GM18870 (cell line): ENCODE data around the gene SLX4IP.

ENCODE experiments used
- ATAC-seq: cut with Tn5 transposase; IDR thresholded peaks from one replicate; pipeline ENCODE4 v1.9.1; 2021; ENCODE audit warnings: moderate library complexity; ENCODE audit not compliant: unreplicated experiment

SLX4IP gene

GRCh38 chr20:10427060-10427692 lies 7.9 kb upstream of the SLX4IP start:
- no peak for ATAC-seq

DNA sequence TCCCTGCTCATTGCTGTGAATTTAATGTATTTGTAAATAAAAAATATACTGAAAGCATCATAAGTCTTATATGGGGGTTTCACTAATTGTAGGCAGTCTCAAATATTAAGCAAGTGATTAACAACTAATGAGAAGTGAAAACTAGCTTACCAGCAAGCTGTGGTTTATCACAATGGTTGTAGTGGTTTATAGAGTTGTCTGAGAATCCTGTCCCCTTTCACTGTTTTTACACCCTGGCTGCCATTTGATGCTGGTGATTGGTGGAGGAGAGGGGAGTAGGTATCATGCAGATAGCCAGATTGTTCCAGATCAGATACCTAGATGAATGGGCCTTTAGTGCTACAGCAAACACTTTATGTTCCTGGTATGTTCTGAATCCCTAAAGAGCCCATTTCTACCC lies 7.1 kb upstream of the SLX4IP start:
- no peak for ATAC-seq

DNA sequence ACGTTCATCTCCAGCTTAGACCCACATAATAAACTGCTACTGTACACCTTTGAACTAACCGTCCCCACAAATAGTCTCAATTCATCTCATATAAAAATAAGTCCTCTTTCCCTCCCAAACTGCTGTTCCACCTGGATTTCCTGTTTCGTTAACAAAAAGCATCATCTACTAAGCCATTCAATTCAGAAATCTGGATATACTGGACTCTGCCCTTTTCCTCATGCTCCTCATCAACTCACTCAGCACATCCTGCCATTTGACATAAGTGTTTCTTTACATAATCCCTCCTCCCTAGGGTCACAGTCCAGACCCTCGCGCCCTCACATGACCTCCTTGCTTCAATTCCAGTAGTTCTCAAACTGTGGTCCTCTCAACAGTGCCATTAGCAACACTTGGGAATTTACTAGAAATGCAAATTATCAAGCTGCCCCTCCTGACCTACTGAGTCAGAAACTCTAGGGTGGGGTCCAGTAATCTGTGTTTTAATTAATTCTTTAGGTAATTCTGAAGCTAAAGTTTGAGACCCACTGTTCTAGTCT lies 5.6 kb upstream of the SLX4IP start:
- ATAC-seq, result no peak

- ATAC-seq, result no peak
Observed at GRCh38 chr20:10430000-10430466, 5.1 kb upstream of the SLX4IP start.

DNA sequence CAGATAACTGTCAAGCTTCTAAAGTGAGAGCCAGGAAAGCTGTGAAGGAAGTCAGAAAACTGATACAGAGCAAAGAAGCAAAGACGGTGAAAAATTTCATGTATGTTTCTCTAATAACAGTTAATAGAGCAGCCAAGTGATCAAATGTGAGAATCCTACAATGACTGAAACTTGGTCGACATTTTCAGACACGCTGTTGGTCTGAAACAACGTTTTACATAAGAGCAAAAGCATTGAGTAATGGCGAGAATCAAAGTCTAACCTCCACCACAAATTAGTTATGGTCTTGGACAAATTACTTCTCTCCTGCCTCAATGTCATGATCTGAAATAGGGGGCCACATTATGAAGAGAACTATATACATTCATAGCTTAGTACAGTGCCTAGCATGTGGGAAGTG lies 4.4 kb upstream of the SLX4IP start:
- ATAC-seq, result no peak

GRCh38 chr20:10432079-10432478 lies 3.0 kb upstream of the SLX4IP start:
- no peak for ATAC-seq

GRCh38 chr20:10433014-10433622 lies 2.0 kb upstream of the SLX4IP start:
- ATAC-seq, result no peak

DNA sequence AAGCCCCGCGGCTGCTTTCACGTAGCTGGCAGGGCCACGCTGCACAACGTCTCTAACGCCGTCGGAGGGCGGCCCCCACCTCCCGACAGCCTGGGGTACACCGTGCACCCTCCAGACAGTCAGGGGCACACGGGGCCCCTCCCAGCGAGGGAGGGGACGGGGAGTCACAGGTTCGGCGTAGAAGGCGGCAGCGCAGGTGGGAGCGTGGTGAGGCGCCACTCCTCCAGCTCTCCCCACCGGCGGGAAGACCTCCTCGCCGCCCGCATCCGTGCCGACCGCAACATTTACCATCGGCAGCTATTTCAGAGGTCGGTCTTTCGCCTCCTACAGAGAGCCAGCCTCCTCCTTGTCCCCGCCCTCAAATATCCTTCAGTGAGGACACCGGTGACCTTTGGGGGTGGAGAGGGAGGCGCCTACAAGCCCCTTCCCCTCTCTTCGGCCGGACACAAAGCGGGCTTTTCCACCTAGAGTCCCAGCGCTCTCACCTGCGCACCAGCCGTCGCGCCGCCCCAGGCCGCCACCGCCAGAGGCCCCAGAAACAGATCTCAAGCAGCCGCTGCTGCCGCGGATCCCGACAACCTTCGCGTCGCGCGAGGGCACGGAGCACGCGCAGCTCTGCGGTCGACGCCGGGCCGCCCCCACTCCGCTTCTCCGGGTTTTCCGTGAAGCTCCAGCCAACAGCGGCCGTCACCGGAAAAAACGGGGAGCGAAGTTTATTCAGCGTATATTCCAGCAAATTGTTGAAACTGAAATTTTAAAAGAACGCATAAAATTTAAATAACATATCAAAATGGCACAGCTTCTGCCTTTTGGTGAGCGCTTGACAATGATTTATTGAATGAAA lies 1.3 kb upstream of the SLX4IP start, which contains the start of gene MKKS:
MKKS (minus strand) TSS at position 600 of the 844 bp plus-strand sequence. CDS start 20,708 bp downstream, outside the sequence.
- peak; percentile 41 for ATAC-seq

GRCh38 chr20:10434467-10434831 lies 656 bp upstream of the SLX4IP start:
- ATAC-seq, result peak; percentile 49

GRCh38 chr20:10436053-10436699 lies 1.1 kb downstream of the SLX4IP start:
- no peak for ATAC-seq

- ATAC-seq, result no peak
Observed at GRCh38 chr20:10438217-10438616, 3.1 kb downstream of the SLX4IP start.

DNA sequence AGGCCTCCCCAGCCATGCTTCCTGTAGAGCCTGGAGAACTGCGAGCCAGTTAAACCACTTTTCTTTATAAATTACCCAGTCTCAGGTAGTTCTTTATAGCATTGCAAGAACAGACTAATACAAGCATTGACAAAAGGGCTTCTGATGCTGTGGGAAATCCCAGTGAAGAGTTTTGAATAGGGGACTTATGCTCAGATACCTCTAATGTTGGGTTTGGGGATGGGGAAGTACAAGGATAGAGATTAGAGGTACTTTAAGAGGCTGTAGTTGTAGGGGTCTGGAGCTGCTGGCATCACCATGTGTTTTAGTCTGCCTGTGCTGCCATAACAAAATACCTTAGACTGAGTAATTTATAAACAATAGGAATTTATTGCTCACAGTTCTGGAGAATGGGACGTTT lies 8.8 kb downstream of the SLX4IP start:
- ATAC-seq, result no peak

DNA sequence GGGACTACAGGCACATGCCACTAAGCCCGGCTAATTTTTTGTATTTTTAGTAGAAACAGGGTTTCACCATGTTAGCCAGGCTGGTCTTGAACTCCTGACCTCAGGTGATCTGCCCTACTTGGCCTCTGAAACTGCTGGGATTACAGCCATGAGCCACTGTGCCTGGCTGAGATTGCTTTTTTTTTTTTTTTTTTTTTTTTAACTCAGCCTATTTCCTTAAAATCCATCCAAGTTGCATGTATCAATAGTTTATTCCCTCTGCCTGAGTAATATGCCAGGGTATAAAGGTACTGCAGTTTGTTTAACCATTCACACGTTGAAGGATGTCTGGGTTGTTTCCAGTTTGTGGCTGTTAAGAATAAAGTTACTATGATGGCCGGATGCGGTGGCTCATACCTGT lies 10.7 kb downstream of the SLX4IP start:
- no peak for ATAC-seq

GRCh38 chr20:10447028-10447427 lies 11.9 kb downstream of the SLX4IP start:
- peak; percentile 99 for ATAC-seq

DNA sequence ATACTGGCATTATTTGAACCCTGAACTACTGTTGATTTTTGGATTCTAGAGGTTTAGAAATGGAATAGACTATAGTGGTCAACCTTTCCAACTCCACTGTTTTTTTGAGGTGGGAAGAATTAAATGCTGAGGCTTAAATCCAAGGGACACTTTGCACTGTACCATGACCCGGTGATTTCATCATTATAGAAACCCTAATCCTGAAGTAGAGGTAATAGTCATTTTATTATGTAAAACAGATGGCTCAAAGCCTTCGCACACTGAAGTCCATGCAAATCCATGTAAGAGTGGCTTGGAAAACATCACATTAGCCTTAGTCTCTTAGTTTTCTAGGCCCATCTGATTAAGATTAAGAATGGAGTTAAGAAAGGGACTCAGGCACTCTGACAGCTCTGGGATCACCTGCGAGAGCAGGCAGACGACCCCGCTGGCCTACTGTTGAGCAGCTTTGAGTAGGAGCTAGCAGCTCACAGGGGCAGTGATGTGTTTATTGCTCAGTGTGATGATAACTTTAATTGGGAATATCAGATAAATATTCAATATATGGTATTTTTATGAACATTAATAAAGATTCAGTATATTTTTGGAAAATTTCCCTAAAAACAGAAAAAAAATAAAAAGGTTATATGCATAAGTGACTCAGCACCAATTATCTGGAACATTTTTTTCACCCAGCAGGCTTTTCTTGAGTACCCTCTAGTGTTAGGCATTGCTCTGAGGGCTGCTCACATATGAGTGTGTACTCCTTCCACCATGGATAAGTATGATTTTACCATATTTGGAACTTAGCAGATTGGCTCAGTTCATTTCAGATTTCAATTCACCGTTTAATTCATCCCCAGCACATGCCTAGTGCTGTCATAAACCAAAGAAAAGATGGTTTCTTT lies 13.4 kb downstream of the SLX4IP start:
- ATAC-seq, result no peak

DNA sequence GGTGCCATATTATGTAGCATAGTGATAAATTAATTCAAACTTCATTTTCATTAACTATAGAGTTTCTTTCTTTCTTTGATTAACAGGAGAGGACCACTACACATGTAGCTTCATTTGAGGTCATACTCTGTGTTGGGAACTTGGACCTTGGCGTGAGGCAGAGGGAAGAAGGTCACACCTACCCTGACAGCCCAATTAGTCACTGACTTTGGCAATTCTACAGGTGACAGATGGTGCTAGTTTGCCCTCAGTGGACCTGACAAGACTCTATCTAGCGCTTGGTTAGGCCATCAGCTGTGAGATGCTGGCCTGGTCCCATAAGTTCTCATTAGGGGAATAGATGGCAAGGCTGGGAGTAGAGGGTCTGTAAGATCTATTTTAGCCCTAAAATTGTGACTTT lies 14.2 kb downstream of the SLX4IP start:
- ATAC-seq, result no peak

DNA sequence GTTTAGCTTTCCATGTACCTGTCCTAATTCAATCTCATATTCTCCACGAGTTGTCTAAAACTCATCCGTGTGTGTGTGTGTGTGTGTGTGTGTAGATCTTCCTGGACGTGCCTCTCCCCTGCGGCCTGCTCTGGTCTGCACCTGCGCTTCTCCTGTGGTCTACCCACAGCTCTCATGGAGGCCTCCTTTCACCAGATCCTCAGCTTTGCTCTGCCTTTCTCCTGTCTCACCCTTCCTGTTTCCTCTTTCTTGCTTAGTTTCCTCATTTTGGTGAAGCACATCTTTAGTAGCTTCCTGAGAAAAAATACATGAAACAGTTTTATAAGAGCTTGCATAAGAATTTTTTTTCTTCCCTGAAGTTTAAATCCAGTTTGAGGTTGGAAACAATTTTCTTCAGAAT lies 18.1 kb downstream of the SLX4IP start:
- peak; percentile 72 for ATAC-seq

- no peak for ATAC-seq
Observed at GRCh38 chr20:10454151-10454750, 19.1 kb downstream of the SLX4IP start.

DNA sequence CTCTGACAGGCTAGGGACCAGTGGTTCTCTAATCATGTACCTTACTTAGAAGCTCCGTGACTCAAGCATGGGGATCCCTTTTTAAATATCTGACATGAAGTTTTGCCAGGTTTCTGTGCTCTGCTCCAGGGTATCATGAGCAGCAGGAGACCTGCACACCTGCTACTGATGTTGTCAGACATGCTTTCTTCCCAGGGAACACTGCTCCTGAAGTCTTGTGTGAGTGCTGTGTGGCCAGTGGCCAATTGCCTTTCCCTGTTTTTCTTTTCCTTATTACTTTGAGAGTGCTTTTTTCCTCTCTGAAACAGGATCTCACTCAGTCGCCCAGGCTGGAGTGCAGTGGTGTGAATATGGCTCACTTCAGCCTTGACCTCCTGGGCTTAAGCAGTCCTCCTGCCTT lies 26.4 kb downstream of the SLX4IP start:
- ATAC-seq, result no peak

DNA sequence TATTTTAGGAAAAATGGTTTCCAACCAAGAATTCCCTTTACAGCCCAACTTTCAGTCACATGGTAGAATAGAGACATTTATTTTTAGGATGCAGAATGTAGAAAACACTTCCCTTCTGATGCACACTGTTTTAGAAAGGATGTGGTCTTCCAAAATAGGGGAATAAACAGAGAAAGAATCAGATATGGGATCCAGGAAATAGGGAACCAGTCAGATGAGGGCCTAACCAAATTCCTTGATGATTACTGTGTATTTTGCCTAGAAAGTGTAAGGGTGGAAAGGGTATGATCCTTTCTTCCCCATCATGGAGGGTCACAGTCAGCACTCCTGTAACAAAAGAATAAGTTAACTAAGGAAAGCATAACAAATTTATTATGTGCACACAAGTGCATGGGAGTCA lies 27.4 kb downstream of the SLX4IP start:
- no peak for ATAC-seq
